GM21528 (cell line): Measurements from ENCODE around the gene AJUBA.
"Not testable (repeated sequence)": the region's sequence is repeated elsewhere in the genome, so short reads cannot be mapped to it uniquely, and the experiment has no call there.

Experiments
- ATAC-seq: cut with Tn5 transposase; IDR thresholded peaks from one replicate; pipeline ENCODE4 v1.9.1; 2021; ENCODE audit warnings: mild to moderate bottlenecking, moderate library complexity; ENCODE audit not compliant: unreplicated experiment, low FRiP score

Gene AJUBA

GRCh38 chr14:22981876-22982476 lies 375 bp downstream of the AJUBA start:
- no peak for ATAC-seq

- no peak for ATAC-seq
Measured at GRCh38 chr14:22981090-22981875, 1.1 kb downstream of the AJUBA start.

- no peak for ATAC-seq
Measured at GRCh38 chr14:22980672-22981089, 1.7 kb downstream of the AJUBA start.

GRCh38 chr14:22979748-22980392 lies 2.5 kb downstream of the AJUBA start:
- ATAC-seq = no peak

GRCh38 chr14:22978981-22979671 lies 3.2 kb downstream of the AJUBA start:
- no peak for ATAC-seq

- no peak for ATAC-seq
Measured at GRCh38 chr14:22978487-22978837, 3.9 kb downstream of the AJUBA start.

GRCh38 chr14:22977684-22978486 lies 4.5 kb downstream of the AJUBA start:
- ATAC-seq = no peak

GRCh38 chr14:22977434-22977683 lies 5.0 kb downstream of the AJUBA start:
- ATAC-seq = no peak

GRCh38 chr14:22976620-22977433 lies 5.5 kb downstream of the AJUBA start:
- ATAC-seq = no peak

- ATAC-seq = no peak
Measured at GRCh38 chr14:22974530-22975313, 7.6 kb downstream of the AJUBA start.

- no peak for ATAC-seq
Measured at GRCh38 chr14:22973217-22974032, 8.9 kb downstream of the AJUBA start.

- ATAC-seq = no peak
Measured at GRCh38 chr14:22972313-22972930, 9.9 kb downstream of the AJUBA start.

- ATAC-seq = no peak
Measured at GRCh38 chr14:22971152-22971551, 11.2 kb downstream of the AJUBA start.

- ATAC-seq = no peak
Measured at GRCh38 chr14:22966783-22967269, 15.5 kb downstream of the AJUBA start.

GRCh38 chr14:22965916-22966782 lies 16.2 kb downstream of the AJUBA start:
- ATAC-seq = not testable (repeated sequence)

- ATAC-seq = no peak
Measured at GRCh38 chr14:22962061-22962676, 20.2 kb downstream of the AJUBA start.
